GM18951 (cell line): ENCODE results near the gene DKK2.

Source experiments
- POLR2A ChIP-seq: IDR thresholded peaks from 4 replicates; pipeline ENCODE4 v1.6.1; 2011; ENCODE audit warnings: mild to moderate bottlenecking; ENCODE audit not compliant: insufficient read length, insufficient read depth; ENCODE audit errors: extremely low read depth
- in situ Hi-C: fragments of 300-500 bp; cut with MboI; formaldehyde crosslinking; loops from one replicate; pipeline ENCODE4 v1.12.0; 2022; ENCODE audit warnings: low sequenced_read_pairs, mixed read lengths, inconsistent platforms; ENCODE audit not compliant: unreplicated experiment

The DKK2 gene

GRCh38 chr4:107037199-107037584, 1.1 kb upstream of the DKK2 start:
- no peak for TF ChIP-seq POLR2A
- in situ Hi-C loops, result no loop called here

GRCh38 chr4:107036584-107037198, 578 bp upstream of the DKK2 start:
- TF ChIP-seq POLR2A, result no peak
- in situ Hi-C loops, result no loop called here

GRCh38 chr4:107034996-107035818, 906 bp downstream of the DKK2 start:
- TF ChIP-seq POLR2A, result no peak
- in situ Hi-C loops, result no loop called here

GRCh38 chr4:107034091-107034995, 1.8 kb downstream of the DKK2 start:
- in situ Hi-C loops, result no loop called here

GRCh38 chr4:107027379-107027778, 8.7 kb downstream of the DKK2 start:
- in situ Hi-C loops, result no loop called here
- no peak for TF ChIP-seq POLR2A

More at GRCh38 chr4:107034091-107034995, 1.8 kb downstream of the DKK2 start:
- no peak for TF ChIP-seq POLR2A

- in situ Hi-C loops, result no loop called here
- TF ChIP-seq POLR2A, result no peak
Observed at GRCh38 chr4:107018344-107018735, 17.8 kb downstream of the DKK2 start.

GRCh38 chr4:107017443-107018343, 18.4 kb downstream of the DKK2 start:
- TF ChIP-seq POLR2A, result no peak
- in situ Hi-C loops, result no loop called here

- in situ Hi-C loops, result no loop called here
- TF ChIP-seq POLR2A, result no peak
Observed at GRCh38 chr4:107011312-107011711, 24.8 kb downstream of the DKK2 start.

GRCh38 chr4:107009196-107009968, 26.7 kb downstream of the DKK2 start:
- in situ Hi-C loops, result no loop called here
- no peak for TF ChIP-seq POLR2A

- TF ChIP-seq POLR2A, result no peak
- in situ Hi-C loops, result no loop called here
Observed at GRCh38 chr4:107008115-107008514, 28.0 kb downstream of the DKK2 start.

- TF ChIP-seq POLR2A, result no peak
- in situ Hi-C loops, result no loop called here
Observed at GRCh38 chr4:107006218-107006617, 29.9 kb downstream of the DKK2 start.

GRCh38 chr4:106996490-106996889, 39.6 kb downstream of the DKK2 start:
- TF ChIP-seq POLR2A, result no peak
- in situ Hi-C loops, result no loop called here
